NCI-H128 (cell line): ENCODE measurements around the gene NDUFB10.
"Not testable (repeated sequence)": the region's sequence is repeated elsewhere in the genome, so short reads cannot be mapped to it uniquely, and the experiment has no call there.

Experiments
- DNase-seq: peaks from one replicate; lab custom pipeline; 2025; ENCODE audit not compliant: unreplicated experiment; lab: John Stamatoyannopoulos, UW

Gene NDUFB10

DNA sequence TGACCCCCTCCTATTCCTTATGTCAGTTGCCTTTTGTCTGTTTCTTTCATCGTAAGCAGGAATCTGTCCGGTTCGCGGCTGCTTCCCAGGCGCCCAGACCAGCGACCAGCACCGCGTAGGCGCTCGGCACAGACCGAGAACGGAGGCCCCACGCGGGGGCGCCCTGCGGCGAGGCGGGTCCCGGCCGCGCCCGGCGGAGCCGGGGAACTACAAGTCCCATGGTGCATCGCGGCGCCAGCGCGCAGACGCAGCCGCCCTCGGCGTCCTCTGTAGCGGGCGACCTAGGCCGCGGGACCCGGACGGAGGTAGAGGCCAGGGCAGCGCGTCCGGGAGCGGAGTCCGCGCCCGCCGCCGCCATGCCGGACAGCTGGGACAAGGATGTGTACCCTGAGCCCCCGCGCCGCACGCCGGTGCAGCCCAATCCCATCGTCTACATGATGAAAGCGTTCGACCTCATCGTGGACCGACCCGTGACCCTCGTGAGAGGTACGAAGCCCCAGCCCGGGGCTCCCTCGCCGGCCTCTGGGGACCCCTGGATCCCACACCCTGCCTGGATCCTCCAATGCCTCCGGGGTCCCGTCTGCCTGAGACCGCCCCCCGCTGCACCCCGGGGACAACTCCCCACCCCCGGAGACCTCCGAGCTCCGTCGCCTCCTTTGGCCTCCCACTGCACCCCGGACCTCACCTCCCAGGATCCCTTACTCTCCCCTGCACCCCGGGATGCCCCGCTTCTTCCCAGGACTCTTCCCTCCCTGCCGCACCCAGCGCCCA, at the start of gene NDUFB10:
NDUFB10 (plus strand) TSS at position 270 of the 771 bp plus-strand sequence; CDS start at position 357, 87 bp downstream.
- DNase-seq = peak; percentile 11

GRCh38 chr16:1909561-1910231, 49.6 kb upstream of the NDUFB10 start:
- DNase-seq = no peak

- no peak for DNase-seq
Measured at GRCh38 chr16:1911467-1912214, 47.7 kb upstream of the NDUFB10 start.

DNA sequence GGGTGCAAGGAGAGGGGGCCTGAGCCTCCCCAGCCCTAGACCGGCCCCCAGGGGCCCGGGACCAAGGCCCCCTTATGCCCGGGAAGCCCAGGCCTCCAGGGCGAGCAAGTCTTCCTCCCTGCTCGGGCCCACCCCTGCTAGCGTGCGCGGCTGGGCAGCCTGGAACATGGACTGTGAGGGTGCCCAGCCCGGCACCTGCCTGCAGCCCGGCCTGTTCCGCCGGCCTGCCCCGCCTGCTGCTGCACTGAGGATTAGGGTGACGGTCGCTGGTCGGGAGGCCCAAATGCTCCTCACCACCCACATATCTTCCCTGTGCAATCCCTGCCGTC, 47.2 kb upstream of the NDUFB10 start:
- no peak for DNase-seq

DNA sequence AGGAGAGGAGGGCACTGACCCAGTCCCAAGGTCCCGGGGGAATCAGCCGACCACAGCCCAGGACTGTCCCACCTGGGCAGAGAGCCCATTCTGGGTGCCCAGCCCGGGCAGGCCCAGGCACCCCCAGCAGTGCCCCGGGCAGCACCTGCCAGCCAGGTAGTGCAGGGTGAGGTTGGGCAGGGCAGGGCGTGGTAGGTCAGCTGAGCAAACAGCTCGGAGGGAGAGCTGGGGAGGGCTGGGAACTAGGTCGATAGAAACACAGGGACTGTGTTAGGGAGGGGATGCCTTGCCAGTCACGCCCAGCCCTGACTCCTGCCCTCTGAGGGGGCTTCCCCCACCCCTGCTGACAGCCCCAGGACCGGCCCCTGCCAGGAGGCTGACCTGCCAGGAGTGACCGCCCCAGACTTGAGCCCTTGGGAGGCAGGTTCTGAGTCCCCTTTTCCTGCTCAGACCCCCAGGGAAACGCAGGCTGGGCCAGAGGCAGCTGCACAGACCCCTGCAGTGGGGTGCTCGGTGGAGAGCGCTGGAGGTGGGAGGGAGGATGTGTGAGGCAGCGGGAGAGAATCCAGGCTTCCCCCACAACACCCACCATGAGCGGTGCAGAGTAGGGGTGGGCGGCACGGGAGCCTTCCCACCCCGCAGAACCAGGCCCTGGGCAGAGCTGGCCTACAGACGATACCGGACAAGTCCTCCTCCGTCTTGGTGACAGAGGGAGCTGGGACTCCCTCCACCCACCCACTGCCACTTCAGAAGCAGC, 45.8 kb upstream of the NDUFB10 start:
- DNase-seq = no peak

GRCh38 chr16:1914084-1914608, 45.2 kb upstream of the NDUFB10 start:
- DNase-seq = no peak

GRCh38 chr16:1914988-1915387, 44.4 kb upstream of the NDUFB10 start:
- no peak for DNase-seq

GRCh38 chr16:1915732-1916639, 43.4 kb upstream of the NDUFB10 start:
- DNase-seq = no peak

DNA sequence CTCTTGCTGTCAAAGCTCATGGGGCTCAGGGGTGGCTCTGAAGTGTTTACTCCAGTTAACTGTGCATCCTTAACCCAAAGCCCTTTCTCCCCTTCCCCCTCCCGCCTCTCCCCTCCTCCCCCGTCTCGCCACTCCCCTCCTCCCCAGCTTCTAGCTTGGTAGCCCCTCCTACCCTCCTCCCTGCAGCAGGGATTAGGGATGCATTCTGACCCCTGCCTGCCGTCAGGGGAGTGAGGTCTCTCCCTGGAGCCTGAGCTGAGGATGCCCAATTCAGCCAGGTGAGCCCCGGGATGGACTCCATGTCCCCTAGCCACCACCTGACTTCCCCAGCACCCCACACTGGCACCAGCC, 42.7 kb upstream of the NDUFB10 start:
- DNase-seq = no peak

GRCh38 chr16:1917056-1917664, 42.2 kb upstream of the NDUFB10 start:
- no peak for DNase-seq

DNA sequence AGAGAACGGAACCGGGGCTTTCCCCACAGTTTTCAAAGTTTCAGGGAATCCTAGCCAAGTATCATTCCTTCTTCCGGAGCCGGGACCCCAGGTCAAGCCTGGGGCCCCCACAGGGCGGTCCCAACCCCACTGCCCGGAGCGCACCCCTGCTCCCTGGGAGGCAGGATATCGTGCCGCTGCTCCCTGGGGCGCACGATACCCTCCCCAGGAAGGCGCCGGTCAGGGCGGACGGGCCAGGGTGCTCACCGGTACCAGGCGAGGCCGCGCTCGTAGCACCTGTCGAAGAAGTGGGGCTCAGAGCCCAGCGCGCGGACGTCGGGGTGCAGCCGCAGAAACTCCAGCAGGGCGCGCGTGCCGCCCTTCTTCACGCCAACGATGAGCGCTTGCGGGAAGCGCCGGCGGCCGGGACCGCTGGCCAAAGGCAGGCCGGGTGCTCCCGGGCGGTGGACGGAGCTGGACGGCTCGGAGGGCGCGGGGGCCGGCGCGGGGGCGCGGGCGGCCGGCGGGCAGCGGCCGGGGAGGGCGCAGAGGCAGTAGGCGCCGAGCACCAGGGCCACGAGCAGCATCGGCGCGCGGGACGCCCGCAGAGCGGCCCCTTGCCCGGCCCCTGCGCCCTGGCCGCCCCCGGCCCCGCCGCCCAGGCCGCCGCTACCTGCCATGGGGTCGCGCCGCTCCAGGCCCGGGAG, 41.5 kb upstream of the NDUFB10 start:
- DNase-seq = no peak

DNA sequence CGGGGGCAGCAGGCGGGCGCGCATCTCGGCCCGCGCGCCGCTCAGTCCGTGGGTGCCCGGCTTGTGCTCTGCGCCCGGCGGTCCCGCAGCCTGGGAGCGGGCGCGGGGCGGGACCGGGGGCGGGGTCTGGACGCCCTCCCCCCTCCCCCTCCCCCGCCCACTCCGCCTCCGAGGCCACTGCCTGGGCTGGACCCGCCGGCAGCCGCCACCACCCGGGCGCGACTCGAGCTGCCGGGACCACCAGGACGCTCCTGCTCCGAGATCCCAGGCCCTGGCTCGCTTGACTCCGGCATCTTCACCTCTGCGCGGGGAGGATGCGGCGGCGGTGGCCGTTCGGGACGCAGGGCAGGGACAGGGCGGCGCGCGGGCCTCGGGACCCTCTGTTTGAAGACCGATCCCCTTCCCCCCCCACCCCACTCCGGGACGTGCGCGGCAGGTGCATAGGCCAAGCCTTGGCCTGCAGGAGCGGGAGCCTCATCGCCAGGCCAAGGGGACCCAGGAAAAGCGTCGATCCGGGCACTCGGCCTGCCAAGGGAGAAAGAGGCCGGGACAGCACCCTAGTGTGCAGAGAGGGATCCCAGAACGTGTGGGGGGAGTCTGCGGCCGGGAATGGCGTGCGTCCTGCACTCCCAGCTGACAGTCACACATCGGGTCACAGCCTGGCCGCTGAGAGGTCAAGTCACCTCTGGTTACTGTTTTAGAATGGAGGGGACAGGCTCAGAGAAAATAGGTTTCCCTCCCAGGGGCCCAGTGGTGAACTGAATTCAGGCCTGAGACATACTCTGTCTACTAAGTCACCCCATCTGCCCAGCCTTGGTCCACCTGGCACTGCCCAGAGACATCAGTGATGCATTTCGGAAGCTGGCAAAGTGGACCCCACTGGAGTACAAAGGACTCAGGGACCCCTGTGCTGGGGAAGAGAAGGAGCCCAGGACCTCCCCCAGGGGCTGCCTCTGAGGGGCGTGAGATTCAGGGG, 40.7 kb upstream of the NDUFB10 start, which contains the start of gene HS3ST6:
HS3ST6 (minus strand) TSS at position 65 of the 976 bp plus-strand sequence. CDS start 92 bp downstream, outside the sequence.
- DNase-seq = no peak

DNA sequence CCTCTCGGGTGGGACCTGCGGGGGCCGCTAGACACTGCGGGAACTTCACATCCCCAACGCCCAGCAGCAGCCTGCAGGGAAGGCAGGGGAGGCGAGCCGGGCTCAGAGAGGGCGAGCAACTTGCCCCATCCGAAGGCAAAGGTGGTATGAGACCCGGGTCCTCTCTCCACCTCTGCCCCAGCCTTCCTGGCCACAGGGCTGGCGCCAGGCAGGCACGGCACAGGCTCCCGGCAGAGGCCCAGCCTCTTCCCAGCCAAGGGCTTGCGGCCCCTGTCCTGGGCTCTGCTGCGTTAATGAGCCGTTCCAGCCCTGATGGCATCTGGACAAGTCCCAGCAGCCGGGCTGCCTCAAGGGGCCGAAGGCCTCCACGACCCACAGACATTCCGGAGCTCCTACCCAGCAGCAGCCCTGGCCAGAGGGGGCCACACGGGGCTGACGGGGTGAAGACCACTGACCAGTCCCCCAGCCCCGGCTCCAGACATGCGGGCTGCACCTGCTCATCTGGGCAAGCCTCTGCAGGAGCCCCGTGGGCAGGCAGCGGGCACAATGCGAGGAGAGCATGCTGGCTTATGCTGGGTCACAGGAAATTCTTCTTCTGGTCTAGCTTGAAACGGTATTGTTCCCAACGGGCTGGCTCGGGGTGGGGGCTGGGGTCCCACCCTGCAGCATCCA, 39.9 kb upstream of the NDUFB10 start:
- DNase-seq = no peak

DNA sequence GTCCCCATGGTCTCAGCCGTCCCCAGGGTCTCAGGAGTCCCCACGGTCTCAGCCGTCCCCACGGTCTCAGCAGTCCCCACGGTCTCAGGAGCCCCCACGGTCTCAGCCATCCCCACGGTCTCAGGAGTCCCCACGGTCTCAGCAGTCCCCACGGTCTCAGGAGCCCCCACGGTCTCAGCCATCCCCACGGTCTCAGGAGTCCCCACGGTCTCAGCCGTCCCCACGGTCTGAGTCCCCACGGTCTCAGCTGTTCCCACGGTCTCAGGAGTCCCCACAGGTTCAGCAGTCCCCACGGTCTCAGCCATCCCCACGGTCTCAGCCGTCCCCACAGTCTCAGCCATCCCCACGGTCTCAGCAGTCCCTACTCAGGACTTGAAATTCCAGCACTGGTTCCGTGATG, 39.2 kb upstream of the NDUFB10 start:
- not testable (repeated sequence) for DNase-seq

DNA sequence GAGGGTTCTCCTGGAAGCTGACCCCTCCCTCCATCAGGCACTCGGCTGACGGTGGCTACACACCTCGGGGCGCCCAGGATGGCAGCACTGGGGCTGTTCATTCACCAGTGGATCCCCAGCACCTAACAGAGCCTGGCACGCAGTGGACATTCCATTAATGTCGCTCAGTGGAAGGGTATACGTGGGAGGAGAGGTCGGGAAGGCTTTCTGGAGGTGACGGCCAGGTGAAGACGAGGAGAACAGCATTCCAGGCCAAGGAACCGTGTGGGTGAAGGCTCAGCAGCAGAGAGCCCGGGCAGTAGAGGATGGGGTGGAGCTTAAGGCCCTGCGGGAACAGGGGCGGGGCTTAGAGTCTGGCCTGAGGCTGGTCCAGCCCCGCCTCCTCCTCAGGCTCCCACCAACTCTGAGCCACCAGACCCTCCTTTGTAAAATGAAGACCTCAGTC, 38.6 kb upstream of the NDUFB10 start:
- no peak for DNase-seq

DNA sequence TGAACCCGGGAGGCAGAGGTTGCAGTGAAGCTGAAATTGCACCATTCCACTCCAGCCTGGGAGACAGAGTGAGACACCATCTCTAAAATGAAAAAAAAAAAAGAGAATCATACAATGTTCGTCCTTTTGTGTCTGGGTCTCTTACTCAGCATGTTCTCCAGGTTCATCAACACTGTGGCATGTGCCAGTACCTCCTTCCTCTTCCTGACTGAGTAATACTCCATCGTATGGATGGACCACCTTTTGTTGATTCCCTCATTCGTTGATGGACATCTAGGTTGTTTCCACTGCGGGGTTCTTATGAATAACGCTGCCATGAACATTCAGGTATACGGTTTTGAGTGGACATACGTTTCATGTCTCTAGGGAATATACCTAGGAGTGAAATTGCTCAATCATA, 37.0 kb upstream of the NDUFB10 start:
- DNase-seq = no peak
